Activated CD8-positive, alpha-beta T cell treated with anti-CD3 and anti-CD28 coated beads for 36 hours (primary cell): Measurements from ENCODE around the gene CDS2. TPM values are rescaled to one million over a fixed set of nuclear protein-coding genes. Genes with fewer than 3 reads are reported as not detected.

Experiments used
- ATAC-seq: fragments of 200-7000 bp; cut with Tn5 transposase; one replicate; pipeline ENCODE4 v1.10.0; 2021; ENCODE audit warnings: mild to moderate bottlenecking, moderate library complexity
- CTCF ChIA-PET: fragments of 350-600 bp; sonication (Branson Sonifier 250); formaldehyde crosslinking; loops from one replicate; lab custom pipeline; 2021; ENCODE audit warnings: antibody characterized with exemption; lab: Charles Lee
- POLR2A ChIA-PET: fragments of 350-600 bp; sonication (Branson Sonifier 250); formaldehyde crosslinking; loops from one replicate; lab custom pipeline; 2021; ENCODE audit warnings: antibody characterized with exemption; lab: Charles Lee
- DNase-seq: peaks from one replicate; pipeline ENCODE4 v3.0.0-alpha.2; 2020
- H3K27ac Mint-ChIP-seq: one replicate; pipeline ENCODE4 v1.8.0; 2021; ENCODE audit warnings: mild to moderate bottlenecking, mixed read lengths
- H3K27me3 Mint-ChIP-seq: one replicate; pipeline ENCODE4 v1.8.0; 2021; ENCODE audit warnings: mixed read lengths
- H3K36me3 Mint-ChIP-seq: one replicate; pipeline ENCODE4 v1.8.0; 2021; ENCODE audit warnings: low read depth, mixed read lengths
- H3K4me1 Mint-ChIP-seq: one replicate; pipeline ENCODE4 v1.8.0; 2021; ENCODE audit warnings: low read depth, mixed read lengths
- H3K4me3 Mint-ChIP-seq: one replicate; pipeline ENCODE4 v1.8.0; 2021; ENCODE audit warnings: mild to moderate bottlenecking, moderate library complexity, mixed read lengths
- H3K9me3 Mint-ChIP-seq: one replicate; pipeline ENCODE4 v1.8.0; 2021; ENCODE audit warnings: mixed read lengths
- intact Hi-C: fragments of 100-400 bp; cut with micrococcal nuclease; formaldehyde crosslinking; loops from one replicate; pipeline ENCODE4 v1.10.0; 2022
- total RNA-seq, 2 experiments: library from RNA; stranded (reverse); gene quantifications; one replicate each; pipeline ENCODE4 v1.2.3, GENCODE V29; 2021
- TF ChIP-seq, protein P1 (sequence below): fragments of 200-600 bp; IDR thresholded peaks from one replicate; pipeline ENCODE4 v1.8.0; 2022; ENCODE audit warnings: antibody characterized with exemption, mild to moderate bottlenecking

Gene CDS2
- total RNA-seq, 2 experiments from 2014 or later = 30.2 to 34.7 TPM

- no peak overlapping the region for H3K4me3 Mint-ChIP-seq
- no peaks in the 10 kb centered on the region for H3K27me3 Mint-ChIP-seq
- peak; percentile 99 for ATAC-seq
- no peaks in the 10 kb centered on the region for H3K9me3 Mint-ChIP-seq
- H3K36me3 Mint-ChIP-seq = peaks cover under 1% of the 10 kb centered on the region
- DNase-seq = peak; percentile 81
- no peak overlapping the region for H3K27ac Mint-ChIP-seq
- intact Hi-C loops = loop anchor here (5.0 kb wide), 1 partner anchor 242 kb away; no protein-coding TSS in a partner anchor
- ChIA-PET CTCF (interaction anchor here (0.6 to 14.2 kb wide), 28 partner anchors 9 to 281 kb away, joined by 3 to 165 read pairs (median 6); partner anchors contain the start of gene CDS2), POLR2A (no interaction called here)
- TF ChIP-seq, protein P1, sequence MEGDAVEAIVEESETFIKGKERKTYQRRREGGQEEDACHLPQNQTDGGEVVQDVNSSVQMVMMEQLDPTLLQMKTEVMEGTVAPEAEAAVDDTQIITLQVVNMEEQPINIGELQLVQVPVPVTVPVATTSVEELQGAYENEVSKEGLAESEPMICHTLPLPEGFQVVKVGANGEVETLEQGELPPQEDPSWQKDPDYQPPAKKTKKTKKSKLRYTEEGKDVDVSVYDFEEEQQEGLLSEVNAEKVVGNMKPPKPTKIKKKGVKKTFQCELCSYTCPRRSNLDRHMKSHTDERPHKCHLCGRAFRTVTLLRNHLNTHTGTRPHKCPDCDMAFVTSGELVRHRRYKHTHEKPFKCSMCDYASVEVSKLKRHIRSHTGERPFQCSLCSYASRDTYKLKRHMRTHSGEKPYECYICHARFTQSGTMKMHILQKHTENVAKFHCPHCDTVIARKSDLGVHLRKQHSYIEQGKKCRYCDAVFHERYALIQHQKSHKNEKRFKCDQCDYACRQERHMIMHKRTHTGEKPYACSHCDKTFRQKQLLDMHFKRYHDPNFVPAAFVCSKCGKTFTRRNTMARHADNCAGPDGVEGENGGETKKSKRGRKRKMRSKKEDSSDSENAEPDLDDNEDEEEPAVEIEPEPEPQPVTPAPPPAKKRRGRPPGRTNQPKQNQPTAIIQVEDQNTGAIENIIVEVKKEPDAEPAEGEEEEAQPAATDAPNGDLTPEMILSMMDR = peak; percentile 95
- no peaks in the 10 kb centered on the region for H3K4me1 Mint-ChIP-seq
These were observed 78.8 kb downstream of the CDS2 start for GRCh38 chr20:5205348-5206210.

DNA sequence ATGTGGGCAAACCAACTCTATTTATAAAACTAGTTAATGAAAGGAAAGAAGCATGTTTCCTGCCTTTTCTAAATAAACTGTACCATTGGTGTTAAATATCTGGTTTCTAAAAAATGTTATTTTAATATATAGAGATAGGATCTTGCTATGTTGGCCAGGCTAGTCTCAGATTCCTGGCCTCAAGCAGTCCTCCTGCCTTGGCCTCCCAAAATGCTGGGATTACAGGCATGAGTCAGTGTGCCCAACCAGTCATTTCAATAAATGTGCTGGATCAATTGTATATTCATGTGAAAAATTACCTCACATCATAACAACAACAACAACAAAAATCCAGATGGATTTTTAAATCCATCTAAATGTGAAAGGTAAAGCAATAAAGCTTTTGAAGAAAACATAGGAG is 80.3 kb downstream of the CDS2 start:
- Mint-ChIP-seq H3K36me3 (no peaks in the 10 kb centered on the region), H3K4me1 (no peaks in the 10 kb centered on the region), H3K27me3 (no peaks in the 10 kb centered on the region), H3K27ac (no peak overlapping the region), H3K9me3 (no peaks in the 10 kb centered on the region), H3K4me3 (no peak overlapping the region)
- TF ChIP-seq, protein P1 = no peak
- ChIA-PET POLR2A (no interaction called here), CTCF (interaction anchor here (0.9 to 14.2 kb wide), 5 partner anchors 8 to 241 kb away, joined by 3 to 165 read pairs (median 13); no protein-coding TSS in a partner anchor)
- ATAC-seq (no peak), DNase-seq (no peak)
- intact Hi-C loops = loop anchor here (5.0 kb wide), 1 partner anchor 240 kb away; no protein-coding TSS in a partner anchor

GRCh38 chr20:5211803-5212714 is 85.3 kb downstream of the CDS2 start:
- Mint-ChIP-seq H3K4me3 (no peak overlapping the region), H3K27me3 (no peaks in the 10 kb centered on the region), H3K9me3 (no peaks in the 10 kb centered on the region), H3K27ac (no peak overlapping the region), H3K4me1 (no peaks in the 10 kb centered on the region), H3K36me3 (no peaks in the 10 kb centered on the region)
- ATAC-seq (no peak), DNase-seq (no peak)
- TF ChIP-seq, protein P1 = no peak
- ChIA-PET POLR2A (no interaction called here), CTCF (interaction anchor here (1.1 to 14.2 kb wide), 5 partner anchors 10 to 236 kb away, joined by 3 to 165 read pairs (median 4); no protein-coding TSS in a partner anchor)
- intact Hi-C loops = no loop called here

GRCh38 chr20:5212907-5213487 is 86.2 kb downstream of the CDS2 start:
- TF ChIP-seq, protein P1 = no peak

More at GRCh38 chr20:5212907-5213487, 86.2 kb downstream of the CDS2 start:
- intact Hi-C loops = no loop called here
- POLR2A ChIA-PET = no interaction called here
- ATAC-seq = no peak
- no peak overlapping the region for H3K27ac Mint-ChIP-seq
- CTCF ChIA-PET = interaction anchor here (1.4 to 14.2 kb wide), 3 partner anchors 9 to 235 kb away, joined by 4 to 165 read pairs (median 9); no protein-coding TSS in a partner anchor
- no peaks in the 10 kb centered on the region for H3K9me3 Mint-ChIP-seq
- no peaks in the 10 kb centered on the region for H3K27me3 Mint-ChIP-seq
- no peak for DNase-seq
- no peaks in the 10 kb centered on the region for H3K4me1 Mint-ChIP-seq
- no peak overlapping the region for H3K4me3 Mint-ChIP-seq
- no peaks in the 10 kb centered on the region for H3K36me3 Mint-ChIP-seq
